IMR-90 (cell line): ENCODE results near the gene TRMT1. TPM values are rescaled to one million over a fixed set of nuclear protein-coding genes. Genes with fewer than 3 reads are reported as not detected.

Experiments used
- ATAC-seq: fragments of 200-7000 bp; cut with Tn5 transposase; 2 replicates; pipeline ENCODE4 v1.9.1; 2020; ENCODE audit warnings: low read depth, mild to moderate bottlenecking, moderate library complexity
- BruUV-seq: library from RNA; stranded (reverse); fragments of 400-500 nt; replicated peaks from 2 replicates; lab custom pipeline; 2021; lab: Mats Ljungman, UMichigan
- CTCF ChIA-PET: fragments of 300-600 bp; formaldehyde crosslinking; extraction: SDS; loops from one replicate; lab custom pipeline; 2021; ENCODE audit warnings: antibody characterized with exemption; lab: Yijun Ruan, JAX
- POLR2A ChIA-PET: fragments of 300-600 bp; sonication (Branson Sonifier 250); formaldehyde crosslinking; loops from one replicate; lab custom pipeline; 2022; ENCODE audit warnings: antibody characterized with exemption; ENCODE audit not compliant: unreplicated experiment; lab: Charles Lee
- DNase-seq: peaks from one replicate; pipeline ENCODE4 v3.0.0; 2013
- H2AFZ ChIP-seq: replicated peaks from 2 replicates; pipeline ENCODE3; 2013; ENCODE audit warnings: low read length, mild to moderate bottlenecking; ENCODE audit not compliant: poor library complexity
- H2AK5ac ChIP-seq: 2 replicates; pipeline ENCODE4 v1.6.1; 2013; ENCODE audit warnings: low read depth, low read length, inconsistent platforms
- H2AK9ac ChIP-seq: replicated peaks from 2 replicates; pipeline ENCODE3; 2013; ENCODE audit warnings: mild to moderate bottlenecking, low read depth, low read length, moderate library complexity; ENCODE audit not compliant: poor library complexity
- H2BK120ac ChIP-seq: 2 replicates; pipeline ENCODE4 v1.6.1; 2013; ENCODE audit warnings: low read depth, low read length, inconsistent platforms
- H2BK15ac ChIP-seq: 3 replicates; pipeline ENCODE4 v1.6.1; 2013; ENCODE audit warnings: low read depth, low read length, inconsistent platforms
- H2BK20ac ChIP-seq: 2 replicates; pipeline ENCODE4 v1.6.1; 2013; ENCODE audit warnings: low read depth, mild to moderate bottlenecking, inconsistent platforms, low read length, moderate library complexity
- H2BK5ac ChIP-seq: 2 replicates; pipeline ENCODE4 v1.6.1; 2013; ENCODE audit warnings: mild to moderate bottlenecking, low read depth, low read length, inconsistent platforms; ENCODE audit not compliant: poor library complexity, severe bottlenecking
- H3K14ac ChIP-seq: replicated peaks from 2 replicates; pipeline ENCODE4 v1.6.1; 2013; ENCODE audit warnings: low read depth, low read length, inconsistent platforms
- H3K18ac ChIP-seq: 2 replicates; pipeline ENCODE4 v1.6.1; 2013; ENCODE audit warnings: low read depth, low read length, control low read depth
- H3K23ac ChIP-seq: 2 replicates; pipeline ENCODE4 v1.6.1; 2013; ENCODE audit warnings: low read depth, low read length, inconsistent platforms
- H3K27ac ChIP-seq: 2 replicates; pipeline ENCODE4 v1.5.1; 2013; ENCODE audit warnings: mild to moderate bottlenecking, control low read depth, low read length; ENCODE audit not compliant: insufficient read depth
- H3K27me3 ChIP-seq: 2 replicates; pipeline ENCODE4 v1.6.1; 2013; ENCODE audit warnings: low read length; ENCODE audit not compliant: control insufficient read depth, insufficient read depth
- H3K36me3 ChIP-seq: 2 replicates; pipeline ENCODE4 v1.6.1; 2013; ENCODE audit warnings: low read length, mixed read lengths; ENCODE audit not compliant: control insufficient read depth, insufficient read depth
- H3K4ac ChIP-seq: 2 replicates; pipeline ENCODE4 v1.6.1; 2013; ENCODE audit warnings: low read depth, low read length, inconsistent platforms
- H3K4me1 ChIP-seq: 2 replicates; pipeline ENCODE4 v1.6.1; 2013; ENCODE audit warnings: low read length, mixed read lengths; ENCODE audit not compliant: control insufficient read depth, insufficient read depth
- H3K4me2 ChIP-seq: 2 replicates; pipeline ENCODE4 v1.6.1; 2013; ENCODE audit warnings: low read depth, mild to moderate bottlenecking, control low read depth, low read length, moderate library complexity
- H3K4me3 ChIP-seq: 2 replicates; pipeline ENCODE4 v1.5.1; 2013; ENCODE audit warnings: low read depth, mild to moderate bottlenecking, control low read depth, low read length, moderate library complexity; ENCODE audit not compliant: insufficient read depth
- H3K56ac ChIP-seq: 2 replicates; pipeline ENCODE4 v1.6.1; 2013; ENCODE audit warnings: low read length, inconsistent platforms; ENCODE audit not compliant: insufficient read depth; ENCODE audit errors: extremely low read depth
- H3K79me1 ChIP-seq, 2 experiments: 2 replicates each; pipeline ENCODE4 v1.6.1; 2013; ENCODE audit warnings: low read length in 2 of 2, inconsistent platforms in 1 of 2, low read depth in 1 of 2
- H3K9ac ChIP-seq: 2 replicates; pipeline ENCODE4 v1.6.1; 2013; ENCODE audit warnings: low read depth, low read length, control low read depth
- H3K9me1 ChIP-seq: 2 replicates; pipeline ENCODE4 v1.6.1; 2013; ENCODE audit warnings: low read length, inconsistent platforms; ENCODE audit not compliant: insufficient read depth
- H3K9me3 ChIP-seq: 2 replicates; pipeline ENCODE4 v1.6.1; 2013; ENCODE audit warnings: low read length; ENCODE audit not compliant: control insufficient read depth, insufficient read depth
- H4K20me1 ChIP-seq: 2 replicates; pipeline ENCODE4 v1.6.1; 2013; ENCODE audit warnings: low read length, inconsistent platforms; ENCODE audit not compliant: insufficient read depth
- H4K5ac ChIP-seq: 2 replicates; pipeline ENCODE4 v1.6.1; 2013; ENCODE audit warnings: mild to moderate bottlenecking, low read depth, low read length, control low read depth
- H4K8ac ChIP-seq, 2 experiments: 2 replicates each; pipeline ENCODE4 v1.6.1; 2013; ENCODE audit warnings: low read depth in 2 of 2, low read length in 2 of 2, control low read depth in 1 of 2, inconsistent platforms in 1 of 2
- H4K91ac ChIP-seq: 2 replicates; pipeline ENCODE4 v1.6.1; 2013; ENCODE audit warnings: low read depth, low read length, inconsistent platforms; ENCODE audit not compliant: insufficient read depth
- CHD1 ChIP-seq: IDR thresholded peaks from 2 replicates; pipeline ENCODE4 v1.6.1; 2012; ENCODE audit warnings: low read depth, low read length, improper control_type of control experiment
- CTCF ChIP-seq: conservative IDR thresholded peaks from 2 replicates; pipeline ENCODE4 v1.5.1; 2012; ENCODE audit warnings: mild to moderate bottlenecking, low read depth, low read length, improper control_type of control experiment
- MAZ ChIP-seq: IDR thresholded peaks from 2 replicates; pipeline ENCODE4 v1.6.1; 2012; ENCODE audit warnings: low read depth, mild to moderate bottlenecking, low read length, improper control_type of control experiment, moderate library complexity, borderline replicate concordance
- RFX5 ChIP-seq: IDR thresholded peaks from 2 replicates; pipeline ENCODE4 v1.8.0; 2012; ENCODE audit warnings: low read depth, mild to moderate bottlenecking, low read length, moderate library complexity
- WGBS, 2 experiments: methylation state at CpG; one replicate each; pipeline versions ENCODE4 v1.1.5 to v1.1.7; 2013; ENCODE audit warnings: missing lambda C conversion rate in 2 of 2; ENCODE audit not compliant: insufficient read length in 1 of 2; ENCODE audit errors: extremely low coverage in 2 of 2; 5-methylcytosine and 5-hydroxymethylcytosine counted together
- dilution Hi-C: fragments of 300-500 bp; cut with HindIII; formaldehyde crosslinking; loops from one replicate; pipeline ENCODE4 v1.14.3; 2018; ENCODE audit warnings: low sequenced_read_pairs; ENCODE audit not compliant: unreplicated experiment
- in situ Hi-C: fragments of 300-500 bp; cut with MboI; formaldehyde crosslinking; loops from 3 replicates; pipeline ENCODE4 v1.14.3; 2019; ENCODE audit warnings: low sequenced_read_pairs, inconsistent platforms, mixed read lengths
- intact Hi-C: fragments of 100-400 bp; cut with micrococcal nuclease; formaldehyde crosslinking; loops from 2 replicates; pipeline ENCODE4 v1.10.0; 2022
- polyA plus RNA-seq, 3 experiments: library from polyadenylated mRNA; depleted of rRNA; stranded (reverse); fragments of >200 nt; gene quantifications; 2 replicates each; pipeline ENCODE4 v1.2.3, GENCODE V29; 2012; ENCODE audit warnings: low replicate concordance in 1 of 3
- total RNA-seq: library from RNA; depleted of rRNA; stranded (reverse); fragments of >200 nt; gene quantifications from 2 replicates; pipeline ENCODE4 v1.2.3, GENCODE V29; 2012

Gene TRMT1
- total and polyA plus RNA-seq, 2 of the 4 experiments (the other 2 are of a cell fraction), result 28.3 to 56.0 TPM

GRCh38 chr19:13122275-13122878, 5.8 kb upstream of the TRMT1 start:
- intact Hi-C loops, result no loop called here
- POLR2A ChIA-PET, result no interaction called here

More at GRCh38 chr19:13122275-13122878, 5.8 kb upstream of the TRMT1 start:
- Histone ChIP-seq H3K14ac (no peak overlapping the region), H2BK120ac (no peak overlapping the region), H4K20me1 (peaks cover 79% of the 10 kb centered on the region), H3K79me1 (peaks cover 7 to 79% of the 10 kb centered on the region in 2 experiments; a peak in 3 of 4 replicates), H2AK9ac (no peak overlapping the region), H4K5ac (no peak overlapping the region), H3K4ac (no peak overlapping the region), H3K4me3 (no peak overlapping the region), H3K9me3 (no peaks in the 10 kb centered on the region), H3K27ac (no peak overlapping the region), H3K56ac (no peak overlapping the region), H3K23ac (no peak overlapping the region), H3K9ac (no peak overlapping the region), H3K4me1 (peaks cover 22% of the 10 kb centered on the region), H3K9me1 (peaks cover 30% of the 10 kb centered on the region), H2BK5ac (no peak overlapping the region), H3K27me3 (no peaks in the 10 kb centered on the region), H4K91ac (no peak overlapping the region), H3K18ac (no peak overlapping the region), H4K8ac (no peak overlapping the region), H2BK15ac (no peak overlapping the region), H3K36me3 (peaks cover 20% of the 10 kb centered on the region), H2AFZ (no peak overlapping the region), H2AK5ac (no peak overlapping the region; the same call in 1 of the 2 replicates), H2BK20ac (no peak overlapping the region), H3K4me2 (no peak overlapping the region)
- 90% methylated on average over 4 of the region's 13 CpGs; no CpG with 5 or more reads in 1 of the 2 experiments for WGBS, 2 experiments
- dilution Hi-C loops, result no loop called here
- TF ChIP-seq CTCF, result no peak
- 0 out of 2 replicates have a peak, but pooled peaks have one; percentile 4 for TF ChIP-seq MAZ
- TF ChIP-seq CHD1, result no peak
- no peak for TF ChIP-seq RFX5
- BruUV-seq, result no TSS peak
- CTCF ChIA-PET, result no interaction called here
- ATAC-seq (no peak), DNase-seq (no peak)
- in situ Hi-C loops, result no loop called here
